Fibroblast of lung (primary cell): ENCODE measurements around the gene TTC23. TPM values are rescaled to one million over a fixed set of nuclear protein-coding genes. Genes with fewer than 3 reads are reported as not detected.

Source experiments
- DNase-seq, 2 donors: peaks; one replicate each; pipeline versions ENCODE4 v3.0.0 to v3.0.0-alpha.2; 2010; ENCODE audit warnings: low read depth in 2 of 2
- H2AFZ ChIP-seq: 2 replicates; pipeline ENCODE4 v1.5.1; 2012; ENCODE audit warnings: low read length, control low read depth, inconsistent platforms
- H3K27ac ChIP-seq: 2 replicates; pipeline ENCODE4 v1.5.1; 2011; ENCODE audit warnings: low read length, control low read depth; ENCODE audit not compliant: insufficient read depth
- H3K27me3 ChIP-seq: 2 replicates; pipeline ENCODE4 v1.5.1; 2011; ENCODE audit warnings: mild to moderate bottlenecking, low read length; ENCODE audit not compliant: control insufficient read depth, insufficient read depth
- H3K36me3 ChIP-seq: 2 replicates; pipeline ENCODE4 v1.5.1; 2011; ENCODE audit warnings: low read length; ENCODE audit not compliant: control insufficient read depth, insufficient read depth
- H3K4me1 ChIP-seq: 2 replicates; pipeline ENCODE4 v1.5.1; 2011; ENCODE audit warnings: low read length; ENCODE audit not compliant: control insufficient read depth, insufficient read depth; ENCODE audit errors: extremely low read depth
- H3K4me2 ChIP-seq: 2 replicates; pipeline ENCODE4 v1.5.1; 2011; ENCODE audit warnings: low read length, control low read depth; ENCODE audit not compliant: insufficient read depth; ENCODE audit errors: extremely low read depth
- H3K4me3 ChIP-seq, 4 experiments: fragments of 200-600 bp in 1 of 4; sonication (generic) in 1 of 4; replicated peaks in 1 of 4; 2 replicates each; pipeline ENCODE4 v1.5.1; 2011 to 2016; ENCODE audit warnings: low read length in 4 of 4, low read depth in 3 of 4, mild to moderate bottlenecking in 3 of 4, control low read depth in 2 of 4, inconsistent platforms in 1 of 4, mixed read lengths in 1 of 4; ENCODE audit not compliant: insufficient read depth in 1 of 4; ENCODE audit errors: control extremely low read depth in 1 of 4
- H3K79me2 ChIP-seq: 2 replicates; pipeline ENCODE4 v1.5.1; 2012; ENCODE audit warnings: mild to moderate bottlenecking, low read length, inconsistent platforms; ENCODE audit not compliant: control insufficient read depth, insufficient read depth
- H3K9ac ChIP-seq: 2 replicates; pipeline ENCODE4 v1.5.1; 2011; ENCODE audit warnings: mild to moderate bottlenecking, low read length, control low read depth; ENCODE audit not compliant: insufficient read depth
- H3K9me3 ChIP-seq: 2 replicates; pipeline ENCODE4 v1.5.1; 2012; ENCODE audit warnings: low read depth, low read length; ENCODE audit not compliant: control insufficient read depth, insufficient read depth
- H4K20me1 ChIP-seq: 2 replicates; pipeline ENCODE4 v1.5.1; 2011; ENCODE audit warnings: low read length; ENCODE audit not compliant: control insufficient read depth, insufficient read depth; ENCODE audit errors: extremely low read depth
- CTCF ChIP-seq, 2 donors: IDR thresholded peaks in 1 of 2; conservative IDR thresholded peaks in 1 of 2; 1 replicate in 1 of 2; 2 replicates in 1 of 2; pipeline ENCODE4 v1.5.1; 2011 to 2012; ENCODE audit warnings: low read length in 2 of 2, control low read depth in 1 of 2, inconsistent platforms in 1 of 2, low read depth in 1 of 2, mild to moderate bottlenecking in 1 of 2
- EZH2 ChIP-seq: IDR thresholded peaks from 2 replicates; pipeline ENCODE4 v1.5.1; 2012; ENCODE audit warnings: low read length, control low read depth, mild to moderate bottlenecking; ENCODE audit errors: missing control alignments
- polyA plus RNA-seq, 2 donors: library from polyadenylated mRNA; depleted of rRNA in 1 of 2; stranded (reverse) in 1 of 2; unstranded in 1 of 2; fragments of >200 nt; gene quantifications; 2 replicates each; pipeline ENCODE4 v1.2.1, GENCODE V29; 2011 to 2012; ENCODE audit warnings: missing spikeins in 1 of 2
- total RNA-seq: library from RNA; depleted of rRNA; stranded (reverse); fragments of >200 nt; gene quantifications from 2 replicates; pipeline ENCODE4 v1.2.1, GENCODE V29; 2014

TTC23 gene
- total and polyA plus RNA-seq, 2 donors (not counting 1 experiment from before 2014, with no cell fraction given): 3.5 to 30.4 TPM

GRCh38 chr15:99163271-99164062, 85.9 kb downstream of the TTC23 start:
- no peaks in the 10 kb centered on the region for H3K4me1 ChIP-seq
- no peak overlapping the region for H3K27ac ChIP-seq
- no peaks in the 10 kb centered on the region for H3K27me3 ChIP-seq
- H3K9me3 ChIP-seq: no peaks in the 10 kb centered on the region
- no peaks in the 10 kb centered on the region for H3K79me2 ChIP-seq
- no peak for TF ChIP-seq CTCF (conservative IDR thresholded peaks at IDR 0.05 in 1 of 2, IDR thresholded peaks at IDR 0.05 in 1 of 2; ENCODE audit: low read depth in 1 of 2, low read length in 2 of 2)
- no peak for TF ChIP-seq EZH2
- H3K4me3 ChIP-seq: no peak overlapping the region
- H3K4me2 ChIP-seq: no peak overlapping the region
- no peak overlapping the region for H2AFZ ChIP-seq
- DNase-seq: peak in 1 of 2 donors; percentile 19
- no peaks in the 10 kb centered on the region for H4K20me1 ChIP-seq
- no peak overlapping the region for H3K9ac ChIP-seq
- peaks cover 2% of the 10 kb centered on the region for H3K36me3 ChIP-seq

- H3K4me3 ChIP-seq: no peak overlapping the region
- no peaks in the 10 kb centered on the region for H3K27me3 ChIP-seq
- no peak overlapping the region for H3K4me2 ChIP-seq
- H3K4me1 ChIP-seq: peaks cover 12% of the 10 kb centered on the region
- no peaks in the 10 kb centered on the region for H3K79me2 ChIP-seq
- H3K36me3 ChIP-seq: peaks cover 2% of the 10 kb centered on the region
- H3K9ac ChIP-seq: no peak overlapping the region
- TF ChIP-seq EZH2: no peak
- no peak for TF ChIP-seq CTCF (conservative IDR thresholded peaks at IDR 0.05 in 1 of 2, IDR thresholded peaks at IDR 0.05 in 1 of 2; ENCODE audit: low read depth in 1 of 2, low read length in 2 of 2)
- no peak for DNase-seq
- no peak overlapping the region for H3K27ac ChIP-seq
- no peak overlapping the region for H2AFZ ChIP-seq
- H4K20me1 ChIP-seq: no peaks in the 10 kb centered on the region
- no peaks in the 10 kb centered on the region for H3K9me3 ChIP-seq
These were observed 90.6 kb downstream of the TTC23 start for GRCh38 chr15:99158626-99159412.

GRCh38 chr15:99157456-99157855, 91.9 kb downstream of the TTC23 start:
- Histone ChIP-seq H4K20me1 (no peaks in the 10 kb centered on the region), H3K4me1 (peaks cover 12% of the 10 kb centered on the region), H3K4me2 (peak overlapping the region; percentile 56), H3K9me3 (no peaks in the 10 kb centered on the region), H3K36me3 (peaks cover 2% of the 10 kb centered on the region), H3K4me3 (peak overlapping the region in 2 of 4 experiments; percentile 5 to 16), H3K79me2 (no peaks in the 10 kb centered on the region), H3K27me3 (no peaks in the 10 kb centered on the region), H2AFZ (no peak overlapping the region), H3K27ac (no peak overlapping the region), H3K9ac (no peak overlapping the region)
- DNase-seq: peak in 1 of 2 donors; percentile 29
- TF ChIP-seq EZH2: no peak
- TF ChIP-seq CTCF (conservative IDR thresholded peaks at IDR 0.05 in 1 of 2, IDR thresholded peaks at IDR 0.05 in 1 of 2; ENCODE audit: low read depth in 1 of 2, low read length in 2 of 2): no peak
